ENCODE measurements around the gene NRM.
A peak's percentile ranks its signal among the peaks of the same experiment; 100 is the strongest.
"Not testable (repeated sequence)": the region's sequence is repeated elsewhere in the genome, so short reads cannot be mapped to it uniquely, and the experiment has no call there.

Gene NRM, protein sequence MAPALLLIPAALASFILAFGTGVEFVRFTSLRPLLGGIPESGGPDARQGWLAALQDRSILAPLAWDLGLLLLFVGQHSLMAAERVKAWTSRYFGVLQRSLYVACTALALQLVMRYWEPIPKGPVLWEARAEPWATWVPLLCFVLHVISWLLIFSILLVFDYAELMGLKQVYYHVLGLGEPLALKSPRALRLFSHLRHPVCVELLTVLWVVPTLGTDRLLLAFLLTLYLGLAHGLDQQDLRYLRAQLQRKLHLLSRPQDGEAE

DNA sequence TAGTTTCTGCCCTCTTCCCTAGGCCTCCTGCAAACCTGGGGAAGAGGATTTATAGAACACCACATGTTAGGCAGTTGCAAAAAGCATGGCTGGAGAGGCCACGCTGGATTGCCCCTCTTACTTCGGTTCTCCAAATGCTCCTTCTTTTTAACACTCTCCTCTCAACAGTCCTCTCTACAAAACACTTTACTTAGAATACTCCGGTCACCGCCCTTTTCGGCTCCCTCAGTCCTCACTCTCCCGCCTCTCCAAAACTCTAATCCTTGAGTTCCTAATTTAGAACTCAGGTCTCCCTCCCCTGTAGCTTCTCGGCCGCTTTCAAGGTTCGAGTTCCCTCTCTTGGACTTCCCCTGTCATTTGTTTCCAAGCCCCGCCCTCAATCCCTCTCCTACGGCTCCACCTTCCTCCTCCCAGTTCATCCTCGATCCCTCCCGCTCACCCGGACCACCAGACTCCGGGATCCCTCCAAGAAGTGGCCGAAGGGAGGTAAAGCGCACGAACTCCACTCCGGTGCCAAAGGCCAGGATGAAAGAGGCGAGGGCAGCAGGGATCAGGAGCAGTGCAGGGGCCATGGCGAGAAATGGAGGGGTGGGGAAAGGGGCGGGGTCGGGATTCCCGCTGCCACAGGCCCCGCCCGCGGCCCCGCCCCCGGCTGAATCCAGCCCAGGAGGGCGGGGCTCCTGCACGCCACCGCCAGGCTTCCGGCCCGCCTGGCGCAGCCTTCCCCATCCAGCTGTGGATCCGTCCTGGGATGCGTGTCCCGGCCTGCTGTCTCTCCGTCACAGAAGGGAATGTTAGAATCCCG is at the start of gene NRM:
Gene NRM, minus strand, starts transcription at position 582 of the 805 bp plus-strand sequence. Its CDS starts 10 bp downstream, at position 572.
- peak; percentile 78 for DNase-seq (ENCODE audit: low spot score)

DNA sequence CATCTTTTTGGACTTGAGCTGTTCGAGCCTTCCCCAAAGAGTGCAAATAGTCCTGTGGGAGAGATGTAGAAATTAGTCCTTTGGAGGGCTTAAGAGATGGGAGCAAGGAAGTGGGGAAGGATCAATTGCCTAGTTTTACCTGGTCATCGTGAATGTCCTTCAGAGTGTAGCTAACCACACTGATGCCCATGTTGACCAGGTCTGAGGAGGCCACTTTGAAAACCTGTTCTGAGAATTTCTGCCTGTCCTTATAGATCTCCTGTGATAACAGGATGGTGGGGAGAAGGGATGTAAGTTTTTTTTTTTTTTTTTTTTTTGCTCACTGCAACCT is 49.7 kb upstream of the NRM start:
- DNase-seq (ENCODE audit: low spot score): no peak

DNA sequence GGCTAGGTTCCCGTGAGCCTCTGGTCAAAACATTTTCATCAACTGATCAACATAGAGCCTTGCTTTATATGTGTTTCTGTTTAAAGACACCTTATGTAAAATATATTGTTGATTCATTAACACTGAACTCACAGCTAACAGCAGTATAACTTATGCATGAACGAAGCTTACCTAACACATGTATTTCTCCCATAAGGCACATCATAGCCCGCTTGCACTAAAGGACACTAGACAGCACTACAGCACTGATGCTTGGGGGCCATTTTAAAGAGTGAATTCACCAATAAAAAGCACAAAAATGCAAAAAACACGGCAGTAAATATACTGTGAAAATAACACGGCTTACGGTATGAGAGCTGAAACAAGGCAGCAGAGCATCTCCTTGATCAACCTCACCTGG is 47.7 kb upstream of the NRM start:
- DNase-seq (ENCODE audit: low spot score): no peak

DNA sequence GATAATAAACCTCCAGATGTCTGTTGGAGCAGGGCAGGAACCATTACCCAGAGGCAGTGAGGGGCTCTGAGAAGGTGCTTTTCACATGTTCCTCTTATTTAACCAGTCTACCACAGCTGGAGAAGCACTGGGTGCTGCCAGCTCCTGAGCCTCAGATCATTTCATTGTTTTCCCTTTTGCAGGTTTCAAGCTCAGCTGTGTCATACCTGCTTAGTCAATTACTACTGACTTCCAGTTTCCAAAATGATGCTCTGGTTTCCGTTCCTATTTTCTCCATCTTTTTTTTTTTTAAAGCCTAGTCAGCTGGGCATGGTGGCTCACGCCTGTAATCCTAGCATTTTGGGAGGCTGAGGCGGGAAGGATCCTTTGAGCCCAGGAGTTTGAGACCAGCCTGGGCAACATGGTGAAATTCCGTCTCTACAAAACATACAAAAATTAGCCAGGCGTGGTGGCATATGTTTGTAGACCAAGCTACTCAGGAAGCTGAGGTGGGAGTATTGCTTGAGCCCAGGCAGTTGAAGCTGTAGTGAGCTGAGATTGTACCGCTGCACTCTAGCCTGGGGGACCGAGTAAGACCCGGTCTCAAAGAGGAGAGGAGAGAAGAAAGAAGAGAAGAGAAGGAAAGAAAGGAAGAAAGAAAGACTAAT is 45.0 kb upstream of the NRM start:
- no peak for DNase-seq (ENCODE audit: low spot score)

DNA sequence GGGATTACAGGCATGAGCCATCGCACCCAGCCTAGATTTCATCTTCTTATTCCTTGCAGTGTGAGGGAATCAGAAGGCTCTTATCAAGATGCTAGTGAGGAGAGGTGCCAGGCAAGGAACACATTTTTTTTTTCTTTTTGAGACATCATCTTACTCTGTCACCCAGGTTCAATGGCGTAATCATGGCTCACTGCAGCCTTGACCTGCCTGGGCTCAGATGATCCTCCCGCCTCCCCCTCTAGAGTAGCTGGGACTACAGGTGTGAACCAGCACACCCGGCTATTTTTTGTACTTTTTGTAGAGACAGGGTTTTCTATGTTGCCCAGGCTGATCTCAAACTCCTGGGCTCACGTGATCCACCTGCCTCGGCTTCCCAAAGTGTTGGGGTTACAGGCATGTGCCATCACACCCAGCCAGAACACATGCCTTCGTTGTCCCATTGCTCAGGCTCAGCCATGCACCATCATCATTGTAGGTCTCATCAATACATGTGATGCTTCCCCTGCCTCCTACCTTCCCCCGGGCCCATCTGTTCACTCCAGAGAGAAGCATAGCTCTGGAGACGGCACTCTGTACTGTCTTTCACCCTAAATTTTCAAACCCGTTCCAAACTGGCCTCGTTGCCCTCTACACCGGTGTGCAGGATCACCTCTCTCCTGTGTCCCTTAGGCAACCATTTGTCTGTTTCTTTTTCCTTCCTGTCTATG is 41.6 kb upstream of the NRM start:
- no peak for DNase-seq (ENCODE audit: low spot score)

DNA sequence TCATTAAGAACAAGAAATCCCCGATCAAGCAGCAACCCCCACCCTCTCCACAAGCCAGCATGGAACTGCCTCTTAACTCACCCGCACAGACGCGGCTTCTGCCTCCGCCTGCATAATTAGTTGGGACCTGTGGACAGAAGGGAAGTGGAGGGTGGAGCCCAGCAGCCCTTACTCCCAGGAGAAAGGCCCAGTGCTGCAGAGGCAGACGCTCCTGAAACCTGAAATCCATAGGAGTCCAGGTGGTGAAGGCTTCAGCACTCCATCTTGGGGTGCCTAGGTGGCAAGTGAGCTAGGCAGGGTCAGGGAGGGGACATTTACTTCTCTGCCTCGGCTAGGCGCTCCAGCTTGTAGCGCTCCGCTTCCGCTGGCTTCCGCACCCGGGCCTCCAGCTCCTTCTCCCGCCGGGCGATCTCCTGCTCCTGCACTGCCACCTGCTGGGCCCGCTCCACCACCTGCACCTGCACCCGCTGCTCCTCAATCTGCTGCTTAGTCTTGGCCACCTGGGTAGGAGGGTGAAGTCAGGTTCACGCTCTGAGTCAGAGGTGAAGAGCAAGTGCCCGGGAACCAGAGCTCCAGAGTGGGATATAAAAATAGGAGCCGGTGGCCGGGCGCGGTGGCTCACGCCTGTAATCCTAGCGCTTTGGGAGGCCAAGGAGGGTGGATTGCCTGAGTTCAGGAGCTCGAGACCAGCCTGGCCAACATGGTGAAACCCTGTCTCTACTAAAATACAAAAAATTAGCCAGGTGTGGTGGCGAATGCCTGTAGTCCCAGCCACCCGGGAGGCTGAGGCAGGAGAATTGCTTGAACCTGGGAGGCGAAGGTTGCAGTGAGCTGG is 40.0 kb upstream of the NRM start:
- peak; percentile 89 for DNase-seq (ENCODE audit: low spot score)

DNA sequence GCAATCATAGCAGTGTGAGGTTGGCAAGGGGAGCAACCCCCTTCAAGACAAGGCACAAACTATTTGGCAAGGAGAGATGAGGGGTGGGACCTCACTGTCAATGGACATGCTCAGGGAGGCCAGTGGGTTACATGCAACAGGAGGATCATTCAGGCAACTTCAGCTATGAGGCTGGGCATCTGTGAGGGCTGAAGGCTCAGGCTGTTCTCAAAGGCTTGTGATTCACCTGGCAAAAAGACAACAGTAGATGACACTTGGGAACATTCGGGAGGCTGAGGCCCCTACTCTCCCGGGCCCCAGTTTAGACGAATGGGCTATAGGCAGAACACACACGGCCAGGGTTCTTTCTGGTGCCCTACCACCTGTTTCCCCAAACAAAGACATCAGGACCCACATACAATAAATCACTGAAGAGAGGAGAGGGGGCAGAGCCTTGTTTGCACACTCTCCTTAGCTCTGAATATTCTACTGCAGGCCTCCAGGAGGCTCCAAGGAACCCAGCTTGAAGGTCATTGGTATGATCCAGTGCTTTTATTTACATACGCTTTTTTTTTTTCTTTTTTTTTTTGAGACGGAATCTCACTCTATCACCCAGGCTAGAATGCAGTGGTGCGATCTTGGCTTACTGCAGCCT is 37.3 kb upstream of the NRM start:
- DNase-seq (ENCODE audit: low spot score): no peak

DNA sequence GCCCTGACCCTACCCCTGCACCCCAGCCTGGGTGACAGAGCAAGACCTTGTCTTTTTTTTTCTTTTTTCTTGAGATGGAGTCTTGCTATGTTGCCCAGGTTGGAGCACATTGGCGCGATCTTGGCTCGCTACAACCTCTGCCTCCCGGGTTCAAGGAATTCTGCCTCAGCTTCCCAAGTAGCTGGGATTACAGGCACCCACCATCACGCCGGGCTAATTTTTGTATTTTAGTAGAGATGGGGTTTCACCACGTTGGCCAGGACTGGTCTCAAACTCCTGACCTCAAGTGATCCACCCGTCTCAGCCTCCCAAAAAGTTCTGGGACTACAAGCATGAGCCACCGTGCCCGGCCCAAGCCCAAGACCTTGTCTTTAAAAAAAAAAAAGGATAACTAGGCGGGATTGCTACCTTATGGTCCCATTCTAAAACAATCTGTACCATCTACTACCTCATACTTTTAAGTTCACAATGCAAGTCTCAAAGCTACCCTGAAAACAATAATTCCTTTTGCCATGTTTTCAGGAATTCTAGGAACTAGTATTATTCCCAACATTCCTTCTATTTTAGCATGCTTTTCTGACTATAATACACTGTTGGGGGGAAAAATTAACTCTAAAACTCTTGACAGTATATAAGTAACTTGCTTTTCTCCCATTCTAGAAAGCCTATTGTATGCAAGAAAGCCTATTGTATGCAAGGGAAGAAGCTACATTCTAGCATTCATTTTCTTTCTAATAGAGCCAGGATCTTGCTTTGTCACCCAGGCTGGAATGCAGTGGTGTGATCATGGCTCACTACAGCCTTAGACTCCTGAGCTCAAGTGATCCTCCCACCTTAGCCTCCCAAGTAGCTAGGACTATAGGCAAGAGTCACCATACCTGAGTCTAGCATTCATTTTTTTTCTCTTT is 36.0 kb upstream of the NRM start:
- no peak for DNase-seq (ENCODE audit: low spot score)

DNA sequence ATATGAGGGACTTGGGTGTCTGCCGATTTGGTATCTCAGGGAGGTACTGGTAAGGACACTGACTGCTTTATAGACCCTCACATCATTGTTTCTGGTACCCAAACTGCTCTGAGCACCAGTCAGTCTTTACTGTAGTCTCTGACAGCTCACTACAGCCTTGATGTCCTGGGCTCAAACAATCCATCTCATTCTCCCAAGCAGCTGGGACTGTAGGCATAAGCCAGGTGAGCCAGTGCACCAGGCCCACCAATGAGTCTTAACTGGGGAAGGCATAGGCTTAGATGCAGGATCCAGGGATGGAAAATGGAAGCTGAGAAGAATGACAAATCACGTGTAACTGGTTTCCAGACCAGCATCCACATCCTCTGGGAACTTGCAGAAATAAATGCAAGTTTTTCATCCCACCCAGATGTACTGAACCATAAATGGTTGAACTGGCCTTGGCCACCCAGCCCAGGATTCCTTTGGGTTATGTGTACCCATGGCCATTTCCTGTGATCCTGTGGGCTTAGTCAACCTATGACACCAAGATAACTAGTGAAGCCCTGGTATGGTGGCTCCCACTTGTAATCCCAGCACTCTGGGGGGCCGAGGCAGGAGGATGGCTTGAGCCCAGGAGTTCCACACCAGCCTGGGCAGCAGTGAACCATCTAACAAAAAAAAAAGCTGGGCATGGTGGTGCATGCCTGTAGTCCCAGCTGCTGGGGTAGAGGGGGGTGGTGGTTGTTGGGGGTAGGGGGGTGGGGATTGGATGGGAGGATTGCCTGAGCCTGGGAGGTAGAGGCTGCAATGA is 35.1 kb upstream of the NRM start:
- DNase-seq (ENCODE audit: low spot score): no peak

DNA sequence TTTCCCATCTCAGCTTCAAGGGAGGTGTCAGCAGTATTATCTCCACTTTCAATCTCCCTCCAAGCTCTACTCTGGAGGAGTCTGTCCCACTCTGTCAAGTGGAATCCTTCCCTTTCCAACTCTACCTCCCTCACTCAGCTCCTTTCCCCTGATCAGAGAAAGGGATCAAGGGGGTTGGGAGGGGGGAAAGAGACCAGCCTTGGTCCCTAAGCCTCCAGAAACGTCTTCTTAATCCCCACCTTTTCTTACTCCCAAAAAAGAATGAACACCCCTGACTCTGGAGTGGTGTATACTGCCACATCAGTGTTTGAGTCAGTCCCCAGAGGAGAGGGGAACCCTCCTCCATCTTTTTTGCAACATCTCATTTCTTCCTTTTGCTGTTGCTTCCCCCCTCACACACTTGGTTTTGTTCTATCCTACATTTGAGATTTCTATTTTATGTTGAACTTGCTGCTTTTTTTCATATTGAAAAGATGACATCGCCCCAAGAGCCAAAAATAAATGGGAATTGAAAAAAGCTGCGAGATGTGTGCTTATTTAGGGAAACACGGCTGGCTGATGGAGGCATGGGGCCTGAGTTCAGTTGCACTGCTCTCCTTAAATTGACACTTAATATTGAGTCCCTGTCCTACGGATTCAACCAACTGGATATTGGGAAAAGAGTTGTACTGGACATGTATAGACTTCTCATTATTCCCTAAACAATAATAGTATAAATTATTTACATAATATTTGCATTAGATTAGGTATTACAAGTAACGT is 34.3 kb upstream of the NRM start:
- DNase-seq (ENCODE audit: low spot score): no peak

DNA sequence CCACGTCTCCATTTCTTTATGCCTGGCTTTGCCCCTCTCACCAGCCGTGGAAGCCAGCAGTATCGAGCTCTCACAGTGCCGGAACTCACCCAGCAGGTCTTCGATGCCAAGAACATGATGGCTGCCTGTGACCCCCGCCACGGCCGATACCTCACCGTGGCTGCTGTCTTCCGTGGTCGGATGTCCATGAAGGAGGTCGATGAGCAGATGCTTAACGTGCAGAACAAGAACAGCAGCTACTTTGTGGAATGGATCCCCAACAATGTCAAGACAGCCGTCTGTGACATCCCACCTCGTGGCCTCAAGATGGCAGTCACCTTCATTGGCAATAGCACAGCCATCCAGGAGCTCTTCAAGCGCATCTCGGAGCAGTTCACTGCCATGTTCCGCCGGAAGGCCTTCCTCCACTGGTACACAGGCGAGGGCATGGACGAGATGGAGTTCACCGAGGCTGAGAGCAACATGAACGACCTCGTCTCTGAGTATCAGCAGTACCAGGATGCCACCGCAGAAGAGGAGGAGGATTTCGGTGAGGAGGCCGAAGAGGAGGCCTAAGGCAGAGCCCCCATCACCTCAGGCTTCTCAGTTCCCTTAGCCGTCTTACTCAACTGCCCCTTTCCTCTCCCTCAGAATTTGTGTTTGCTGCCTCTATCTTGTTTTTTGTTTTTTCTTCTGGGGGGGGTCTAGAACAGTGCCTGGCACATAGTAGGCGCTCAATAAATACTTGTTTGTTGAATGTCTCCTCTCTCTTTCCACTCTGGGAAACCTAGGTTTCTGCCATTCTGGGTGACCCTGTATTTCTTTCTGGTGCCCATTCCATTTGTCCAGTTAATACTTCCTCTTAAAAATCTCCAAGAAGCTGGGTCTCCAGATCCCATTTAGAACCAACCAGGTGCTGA is 33.3 kb upstream of the NRM start:
- not testable (repeated sequence) for DNase-seq (ENCODE audit: low spot score)

DNA sequence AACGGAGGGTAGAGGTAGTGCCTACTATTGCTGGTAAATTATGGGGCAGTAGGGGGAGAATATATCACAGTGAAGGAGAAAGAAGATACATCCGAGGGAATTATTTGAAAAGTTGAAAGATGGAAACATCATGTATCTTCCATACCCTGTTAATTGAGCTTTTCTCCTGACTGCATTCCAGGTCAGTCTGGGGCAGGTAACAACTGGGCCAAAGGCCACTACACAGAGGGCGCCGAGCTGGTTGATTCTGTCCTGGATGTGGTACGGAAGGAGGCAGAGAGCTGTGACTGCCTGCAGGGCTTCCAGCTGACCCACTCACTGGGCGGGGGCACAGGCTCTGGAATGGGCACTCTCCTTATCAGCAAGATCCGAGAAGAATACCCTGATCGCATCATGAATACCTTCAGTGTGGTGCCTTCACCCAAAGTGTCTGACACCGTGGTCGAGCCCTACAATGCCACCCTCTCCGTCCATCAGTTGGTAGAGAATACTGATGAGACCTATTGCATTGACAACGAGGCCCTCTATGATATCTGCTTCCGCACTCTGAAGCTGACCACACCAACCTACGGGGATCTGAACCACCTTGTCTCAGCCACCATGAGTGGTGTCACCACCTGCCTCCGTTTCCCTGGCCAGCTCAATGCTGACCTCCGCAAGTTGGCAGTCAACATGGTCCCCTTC is 32.5 kb upstream of the NRM start:
- DNase-seq (ENCODE audit: low spot score): not testable (repeated sequence)

DNA sequence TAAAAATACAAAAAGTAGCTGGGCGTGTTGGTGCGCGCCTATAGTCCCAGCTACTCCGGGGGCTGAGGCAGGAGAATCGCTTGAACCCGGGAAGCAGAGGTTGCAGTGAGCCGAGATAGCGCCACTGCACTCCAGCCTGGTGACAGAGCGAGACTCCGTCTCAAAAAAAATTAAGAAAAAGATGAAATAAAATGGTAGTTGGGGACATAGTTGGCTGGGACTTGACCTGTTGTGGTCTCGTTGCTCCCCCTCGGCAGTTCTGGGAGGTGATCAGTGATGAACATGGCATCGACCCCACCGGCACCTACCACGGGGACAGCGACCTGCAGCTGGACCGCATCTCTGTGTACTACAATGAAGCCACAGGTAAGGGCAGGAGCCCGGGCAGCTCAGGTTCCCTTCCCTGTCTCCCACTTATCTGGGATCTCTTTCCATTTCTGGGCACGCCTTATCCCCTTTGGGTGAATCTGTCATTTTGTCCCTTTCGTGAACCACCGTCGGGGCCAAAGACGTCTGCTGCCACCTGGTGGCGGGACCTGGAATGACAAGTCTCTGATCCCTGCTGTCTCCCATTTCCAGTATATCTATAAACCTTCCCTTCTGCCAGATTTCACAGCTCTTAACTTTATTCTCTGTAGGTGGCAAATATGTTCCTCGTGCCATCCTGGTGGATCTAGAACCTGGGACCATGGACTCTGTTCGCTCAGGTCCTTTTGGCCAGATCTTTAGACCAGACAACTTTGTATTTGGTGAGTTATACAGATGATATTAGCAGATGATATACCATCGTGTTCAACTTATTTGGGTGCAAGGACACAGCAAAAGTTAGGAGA is 31.7 kb upstream of the NRM start:
- DNase-seq (ENCODE audit: low spot score): peak; percentile 73

DNA sequence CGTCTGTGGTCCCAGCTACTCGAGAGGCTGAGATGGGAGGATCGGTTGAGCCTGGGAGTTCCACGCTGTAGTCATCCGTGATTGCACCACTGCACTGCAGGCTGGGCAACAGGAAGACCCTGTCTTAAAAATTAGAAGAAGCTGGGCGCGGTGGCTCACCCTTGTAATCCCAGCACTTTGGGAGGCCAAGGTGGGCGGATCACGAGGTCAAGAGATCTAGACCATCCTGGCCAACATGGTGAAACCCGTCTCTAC is 31.2 kb upstream of the NRM start:
- DNase-seq (ENCODE audit: low spot score): not testable (repeated sequence)

DNA sequence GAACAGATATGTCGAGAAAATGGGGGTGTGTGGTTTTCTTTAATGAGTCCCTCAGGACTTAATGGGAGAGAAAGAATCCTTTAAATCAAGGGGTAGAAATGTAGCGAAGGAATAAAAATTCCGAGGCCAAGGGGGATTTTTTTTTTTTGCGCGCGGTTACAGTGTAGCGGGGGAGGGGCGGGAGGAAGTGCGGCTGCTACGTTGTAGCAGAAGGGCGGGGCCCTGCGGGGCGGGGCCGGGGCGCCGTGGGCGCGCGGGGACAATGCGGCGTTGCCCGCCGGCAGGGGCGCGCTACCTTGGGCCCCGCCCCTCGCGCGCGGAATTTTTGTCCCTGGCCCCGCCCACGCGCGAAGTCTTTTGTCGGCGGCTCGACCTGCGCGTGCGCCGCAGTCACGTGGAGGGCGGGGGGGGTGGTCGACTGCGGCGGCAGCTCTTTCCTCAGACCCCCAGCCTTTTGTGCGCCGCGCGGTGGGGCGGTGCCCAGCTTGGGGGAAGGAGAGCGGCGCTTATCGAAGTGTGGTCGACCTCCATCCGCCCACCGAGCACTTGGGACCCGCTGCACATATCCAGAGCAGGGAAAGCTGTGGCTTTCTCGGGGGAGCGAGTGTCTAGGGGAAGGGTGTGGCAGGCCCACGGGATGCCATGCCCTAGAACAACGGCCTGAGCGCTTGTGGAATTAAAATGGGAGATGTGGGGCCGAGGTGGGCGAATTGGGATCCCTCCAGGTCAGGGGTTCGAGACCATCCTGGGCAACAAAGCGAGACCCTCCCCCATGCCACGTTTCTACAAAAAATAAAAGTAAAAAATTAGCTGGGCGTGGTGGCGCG is 30.6 kb upstream of the NRM start:
- DNase-seq (ENCODE audit: low spot score): peak; percentile 79
